CD4-positive, alpha-beta T cell (primary cell): ENCODE measurements around the gene PCBP4. TPM values are rescaled to one million over a fixed set of nuclear protein-coding genes. Genes with fewer than 3 reads are reported as not detected.

ENCODE experiments used
- ATAC-seq: fragments of 200-7000 bp; cut with Tn5 transposase; one replicate; pipeline ENCODE4 v1.10.0; 2022; ENCODE audit warnings: mild to moderate bottlenecking; ENCODE audit not compliant: poor library complexity
- CTCF ChIA-PET: fragments of 350-600 bp; sonication (Branson Sonifier 250); formaldehyde crosslinking; loops from one replicate; lab custom pipeline; 2021; ENCODE audit warnings: antibody characterized with exemption, inconsistent platforms; lab: Charles Lee
- POLR2A ChIA-PET: fragments of 350-600 bp; sonication (Branson Sonifier 250); formaldehyde crosslinking; loops from one replicate; lab custom pipeline; 2021; ENCODE audit warnings: antibody characterized with exemption, inconsistent platforms; lab: Charles Lee
- DNase-seq, 14 experiments: peaks; one replicate each; pipeline ENCODE4 v3.0.0-alpha.2; 2013 to 2020; ENCODE audit warnings: mixed read lengths in 2 of 14
- H3K27ac ChIP-seq, 2 donors: one replicate each; pipeline versions ENCODE4 v1.5.1 to v1.7.0; 2013; ENCODE audit warnings: low read length in 2 of 2, low read depth in 1 of 2, mild to moderate bottlenecking in 1 of 2
- H3K27me3 ChIP-seq, 2 experiments: 1 replicate in 1 of 2; 2 replicates in 1 of 2; pipeline versions ENCODE4 v1.6.1 to v1.7.0; 2013; ENCODE audit warnings: low read length in 2 of 2, control low read depth in 1 of 2, mild to moderate bottlenecking in 1 of 2, moderate library complexity in 1 of 2; ENCODE audit not compliant: insufficient read depth in 2 of 2, control insufficient read depth in 1 of 2
- H3K36me3 ChIP-seq: one replicate; pipeline ENCODE4 v1.6.1; 2013; ENCODE audit warnings: low read length, control low read depth; ENCODE audit not compliant: insufficient read depth
- H3K4me1 ChIP-seq: one replicate; pipeline ENCODE4 v1.6.1; 2013; ENCODE audit warnings: low read length, control low read depth; ENCODE audit not compliant: insufficient read depth
- H3K4me3 ChIP-seq: one replicate; pipeline ENCODE4 v1.5.1; 2013; ENCODE audit warnings: mild to moderate bottlenecking, low read length, moderate library complexity
- H3K9me3 ChIP-seq, 2 experiments: 1 replicate in 1 of 2; 2 replicates in 1 of 2; pipeline versions ENCODE4 v1.6.1 to v1.7.0; 2013; ENCODE audit warnings: low read length in 2 of 2, mild to moderate bottlenecking in 2 of 2, control low read depth in 1 of 2, moderate library complexity in 1 of 2; ENCODE audit not compliant: control insufficient read depth in 1 of 2, insufficient read depth in 1 of 2
- H3K27ac Mint-ChIP-seq: one replicate; pipeline ENCODE4 v1.8.0; 2020; ENCODE audit warnings: mixed read lengths
- H3K27me3 Mint-ChIP-seq: one replicate; pipeline ENCODE4 v1.8.0; 2021; ENCODE audit warnings: mixed read lengths
- H3K36me3 Mint-ChIP-seq: one replicate; pipeline ENCODE4 v1.8.0; 2021; ENCODE audit warnings: low read depth, mixed read lengths
- H3K4me1 Mint-ChIP-seq: one replicate; pipeline ENCODE4 v1.8.0; 2021; ENCODE audit warnings: low read depth, mixed read lengths
- H3K4me3 Mint-ChIP-seq: one replicate; pipeline ENCODE4 v1.8.0; 2020; ENCODE audit warnings: mild to moderate bottlenecking, mixed read lengths
- H3K9me3 Mint-ChIP-seq: one replicate; pipeline ENCODE4 v1.8.0; 2020; ENCODE audit warnings: mixed read lengths
- CTCF ChIP-seq: fragments of 200-600 bp; IDR thresholded peaks from one replicate; pipeline ENCODE4 v1.8.0; 2022; ENCODE audit warnings: antibody characterized with exemption, mild to moderate bottlenecking
- intact Hi-C, 2 experiments: fragments of 100-400 bp; cut with DNase I in 1 of 2; cut with micrococcal nuclease in 1 of 2; formaldehyde crosslinking; loops; one replicate each; pipeline versions ENCODE4 v1.15.1 to v1.9.0; 2023 to 2025; cut with DNase I, micrococcal nuclease
- total RNA-seq, 174 experiments: library from RNA in 2 of 174; stranded (reverse) in 2 of 174; gene quantifications; one replicate each; pipeline ENCODE4 v1.2.3 and lab custom pipeline; 2021 to 2026

The PCBP4 gene
- total RNA-seq, 2 experiments from 2014 or later, result 14.7 to 16.8 TPM

DNA sequence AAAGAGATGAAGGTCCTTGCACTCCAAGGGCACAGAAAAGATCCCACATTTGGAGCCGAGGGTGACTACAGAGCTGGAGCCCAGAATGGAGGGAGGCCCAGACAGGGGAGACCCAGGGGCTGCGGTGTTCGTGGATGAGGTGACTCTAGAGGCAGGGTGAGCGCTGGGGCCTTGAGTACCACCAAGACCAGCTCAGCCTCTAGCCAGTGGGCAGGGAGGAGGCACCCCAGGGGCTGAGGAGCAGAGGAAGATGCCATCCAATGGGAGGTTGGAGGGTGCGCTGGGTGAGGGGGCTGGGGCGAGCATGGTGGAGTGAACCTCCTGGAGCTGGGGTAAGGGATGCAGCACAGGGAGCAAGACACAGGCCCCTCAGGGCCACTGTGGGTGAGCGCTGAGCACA lies 38.8 kb downstream of the PCBP4 start:
- Histone ChIP-seq H3K9me3 (no peaks in the 10 kb centered on the region), H3K27ac (no peak overlapping the region), H3K4me3 (no peak overlapping the region), H3K36me3 (peaks cover 10% of the 10 kb centered on the region), H3K4me1 (no peaks in the 10 kb centered on the region), H3K27me3 (no peaks in the 10 kb centered on the region)
- no peaks in the 10 kb centered on the region for H3K9me3 Mint-ChIP-seq
- peaks cover 6% of the 10 kb centered on the region for H3K36me3 Mint-ChIP-seq
- no peak overlapping the region for H3K4me3 Mint-ChIP-seq
- TF ChIP-seq CTCF, result no peak
- no peaks in the 10 kb centered on the region for H3K27me3 Mint-ChIP-seq
- POLR2A ChIA-PET, result no interaction called here
- no peak for ATAC-seq
- no peak for DNase-seq
- H3K27ac Mint-ChIP-seq, result no peak overlapping the region
- intact Hi-C loops, result no loop called here
- CTCF ChIA-PET, result no interaction called here
- H3K4me1 Mint-ChIP-seq, result no peaks in the 10 kb centered on the region

- H3K27ac Mint-ChIP-seq, result no peak overlapping the region
- H3K36me3 Mint-ChIP-seq, result no peaks in the 10 kb centered on the region
- DNase-seq (no peak), ATAC-seq (no peak)
- ChIA-PET POLR2A (no interaction called here), CTCF (no interaction called here)
- Histone ChIP-seq H3K4me1 (no peaks in the 10 kb centered on the region), H3K27me3 (no peaks in the 10 kb centered on the region), H3K9me3 (no peaks in the 10 kb centered on the region), H3K36me3 (no peaks in the 10 kb centered on the region), H3K27ac (no peak overlapping the region), H3K4me3 (no peak overlapping the region)
- no peaks in the 10 kb centered on the region for H3K27me3 Mint-ChIP-seq
- intact Hi-C loops, result no loop called here
- H3K4me1 Mint-ChIP-seq, result no peaks in the 10 kb centered on the region
- no peaks in the 10 kb centered on the region for H3K9me3 Mint-ChIP-seq
- no peak for TF ChIP-seq CTCF
- no peak overlapping the region for H3K4me3 Mint-ChIP-seq
These were observed 39.9 kb downstream of the PCBP4 start for GRCh38 chr3:51927061-51927977.

- Mint-ChIP-seq H3K27ac (no peak overlapping the region), H3K4me1 (no peaks in the 10 kb centered on the region), H3K9me3 (no peaks in the 10 kb centered on the region), H3K36me3 (no peaks in the 10 kb centered on the region), H3K4me3 (no peak overlapping the region), H3K27me3 (peaks cover 3% of the 10 kb centered on the region)
- Histone ChIP-seq H3K36me3 (no peaks in the 10 kb centered on the region), H3K27ac (no peak overlapping the region), H3K4me3 (no peak overlapping the region), H3K4me1 (no peaks in the 10 kb centered on the region), H3K9me3 (no peaks in the 10 kb centered on the region), H3K27me3 (no peaks in the 10 kb centered on the region)
- ATAC-seq, result no peak
- POLR2A ChIA-PET, result no interaction called here
- DNase-seq, result no peak
- intact Hi-C loops, result no loop called here
- TF ChIP-seq CTCF, result no peak
- CTCF ChIA-PET, result no interaction called here
These were observed 46.1 kb downstream of the PCBP4 start for GRCh38 chr3:51921081-51921578.
